ENCODE data around the gene CAMTA1. TPM values are rescaled to one million over a fixed set of nuclear protein-coding genes. Genes with fewer than 3 reads are reported as not detected.

CAMTA1 gene
- polyA plus RNA-seq, 1 donor (not counting 4 experiments of a cell fraction or from before 2014, with no cell fraction given): 51.4 TPM

DNA sequence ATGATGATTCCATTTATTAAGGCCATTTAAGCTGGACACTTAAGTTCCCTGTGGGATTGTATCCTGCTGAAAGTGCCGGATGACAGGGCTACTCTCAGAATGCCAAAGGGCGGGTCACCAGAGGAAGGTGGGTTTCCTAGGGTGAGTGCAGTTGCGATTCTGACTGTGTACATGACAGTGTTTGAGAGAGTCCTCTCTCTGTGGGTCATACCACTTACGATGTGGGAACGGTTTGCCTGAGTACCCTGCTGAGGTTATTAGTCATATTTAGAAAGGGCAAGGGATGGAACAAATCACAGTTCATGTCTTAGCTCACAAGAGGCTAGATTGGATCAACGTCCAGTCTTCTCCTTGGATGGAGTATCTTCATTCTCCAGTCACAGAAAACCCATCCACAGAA, 461.9 kb downstream of the CAMTA1 start:
- TF ChIP-seq, protein P1, sequence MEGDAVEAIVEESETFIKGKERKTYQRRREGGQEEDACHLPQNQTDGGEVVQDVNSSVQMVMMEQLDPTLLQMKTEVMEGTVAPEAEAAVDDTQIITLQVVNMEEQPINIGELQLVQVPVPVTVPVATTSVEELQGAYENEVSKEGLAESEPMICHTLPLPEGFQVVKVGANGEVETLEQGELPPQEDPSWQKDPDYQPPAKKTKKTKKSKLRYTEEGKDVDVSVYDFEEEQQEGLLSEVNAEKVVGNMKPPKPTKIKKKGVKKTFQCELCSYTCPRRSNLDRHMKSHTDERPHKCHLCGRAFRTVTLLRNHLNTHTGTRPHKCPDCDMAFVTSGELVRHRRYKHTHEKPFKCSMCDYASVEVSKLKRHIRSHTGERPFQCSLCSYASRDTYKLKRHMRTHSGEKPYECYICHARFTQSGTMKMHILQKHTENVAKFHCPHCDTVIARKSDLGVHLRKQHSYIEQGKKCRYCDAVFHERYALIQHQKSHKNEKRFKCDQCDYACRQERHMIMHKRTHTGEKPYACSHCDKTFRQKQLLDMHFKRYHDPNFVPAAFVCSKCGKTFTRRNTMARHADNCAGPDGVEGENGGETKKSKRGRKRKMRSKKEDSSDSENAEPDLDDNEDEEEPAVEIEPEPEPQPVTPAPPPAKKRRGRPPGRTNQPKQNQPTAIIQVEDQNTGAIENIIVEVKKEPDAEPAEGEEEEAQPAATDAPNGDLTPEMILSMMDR (optimal IDR thresholded peaks at IDR 0.05 in 1 of 3, IDR thresholded peaks at IDR 0.05 in 1 of 3, conservative IDR thresholded peaks at IDR 0.05 in 1 of 3; ENCODE audit: extremely low read depth in 1 of 3, insufficient read depth in 2 of 3, low read length in 3 of 3): no peak
- no peak for TF ChIP-seq EZH2 (IDR thresholded peaks at IDR 0.05; ENCODE audit: low read length)
- Histone ChIP-seq H3K9me3 (ENCODE audit: control insufficient read depth, low read depth, low read length) (no peaks in the 10 kb centered on the region), H3K27me3 (ENCODE audit: control insufficient read depth, extremely low read depth, insufficient read depth, low read length) (peaks cover 2% of the 10 kb centered on the region), H3K4me1 (ENCODE audit: control insufficient read depth, extremely low read depth, insufficient read depth, low read length) (no peaks in the 10 kb centered on the region), H3K27ac (ENCODE audit: control insufficient read depth, insufficient read depth, low read length) (no peak overlapping the region), H3K4me3 (ENCODE audit: control insufficient read depth in 2 of 3, extremely low read depth in 1 of 3, insufficient read depth in 2 of 3, low read depth in 1 of 3, low read length in 3 of 3) (no peak overlapping the region), H3K4me2 (ENCODE audit: control insufficient read depth, extremely low read depth, insufficient read depth, low read depth, low read length) (no peak overlapping the region), H2AFZ (ENCODE audit: control insufficient read depth, low read length) (no peak overlapping the region), H3K79me2 (ENCODE audit: control insufficient read depth, insufficient read depth, low read length) (no peaks in the 10 kb centered on the region), H3K36me3 (ENCODE audit: control insufficient read depth in 2 of 2, extremely low read depth in 1 of 2, insufficient read depth in 2 of 2, low read length in 2 of 2) (no peaks in the 10 kb centered on the region), H4K20me1 (ENCODE audit: control insufficient read depth, extremely low read depth, insufficient read depth, low read length) (no peaks in the 10 kb centered on the region), H3K9me1 (ENCODE audit: control insufficient read depth, extremely low read depth, insufficient read depth, low read length) (no peaks in the 10 kb centered on the region), H3K9ac (ENCODE audit: control insufficient read depth, extremely low read depth, insufficient read depth, low read length) (no peak overlapping the region)
- FAIRE-seq (no peak), DNase-seq (ENCODE audit: low read depth, low spot score) (no peak)
- dilution Hi-C loops (cut with MboI; ENCODE audit: extremely low pct_ligation_motif_present, low sequenced_read_pairs): no loop called here

DNA sequence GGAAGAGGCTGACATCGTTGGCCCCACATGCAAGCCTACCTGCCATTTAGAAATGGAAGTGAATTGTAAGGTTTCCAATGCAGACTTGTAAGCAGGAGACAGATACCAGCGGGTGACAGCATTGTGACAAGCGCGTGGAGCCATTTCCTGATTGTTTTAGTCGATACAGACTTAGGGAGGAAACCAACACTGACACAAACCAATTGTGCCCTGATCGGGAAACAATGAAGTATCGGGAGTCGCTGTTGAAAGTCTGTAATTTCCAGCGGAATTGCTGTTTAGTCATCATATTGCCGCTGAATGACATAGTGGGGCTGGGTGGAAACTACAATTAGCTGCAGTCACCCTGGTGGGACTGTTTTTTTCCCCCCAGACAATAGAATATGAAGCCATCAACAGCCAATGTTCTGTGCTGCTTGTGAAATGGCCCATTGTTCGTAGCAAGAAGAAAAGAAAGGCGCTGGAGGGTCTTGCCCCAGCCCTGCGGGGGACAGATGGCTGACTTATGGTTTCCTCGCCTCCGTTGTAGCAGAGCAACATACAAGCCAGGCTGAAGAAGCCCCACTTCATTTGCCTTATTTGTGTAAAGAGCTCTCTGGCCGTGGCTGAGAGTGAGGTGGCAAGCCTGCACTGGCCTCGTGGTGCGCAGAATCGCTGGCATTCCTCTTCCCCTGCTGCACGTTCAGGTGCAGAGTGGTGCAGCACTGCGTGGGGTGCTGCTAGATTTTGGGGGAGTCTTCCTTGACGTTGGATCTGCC, 462.7 kb downstream of the CAMTA1 start:
- Histone ChIP-seq H3K4me1 (ENCODE audit: control insufficient read depth, extremely low read depth, insufficient read depth, low read length) (no peaks in the 10 kb centered on the region), H3K9ac (ENCODE audit: control insufficient read depth, extremely low read depth, insufficient read depth, low read length) (no peak overlapping the region), H3K4me2 (ENCODE audit: control insufficient read depth, extremely low read depth, insufficient read depth, low read depth, low read length) (no peak overlapping the region), H3K4me3 (ENCODE audit: control insufficient read depth in 2 of 3, extremely low read depth in 1 of 3, insufficient read depth in 2 of 3, low read depth in 1 of 3, low read length in 3 of 3) (no peak overlapping the region), H2AFZ (ENCODE audit: control insufficient read depth, low read length) (no peak overlapping the region), H3K27me3 (ENCODE audit: control insufficient read depth, extremely low read depth, insufficient read depth, low read length) (peaks cover 2% of the 10 kb centered on the region), H3K9me1 (ENCODE audit: control insufficient read depth, extremely low read depth, insufficient read depth, low read length) (no peaks in the 10 kb centered on the region), H4K20me1 (ENCODE audit: control insufficient read depth, extremely low read depth, insufficient read depth, low read length) (no peaks in the 10 kb centered on the region), H3K36me3 (ENCODE audit: control insufficient read depth in 2 of 2, extremely low read depth in 1 of 2, insufficient read depth in 2 of 2, low read length in 2 of 2) (no peaks in the 10 kb centered on the region), H3K79me2 (ENCODE audit: control insufficient read depth, insufficient read depth, low read length) (no peaks in the 10 kb centered on the region), H3K27ac (ENCODE audit: control insufficient read depth, insufficient read depth, low read length) (no peak overlapping the region), H3K9me3 (ENCODE audit: control insufficient read depth, low read depth, low read length) (no peaks in the 10 kb centered on the region)
- FAIRE-seq (no peak), DNase-seq (ENCODE audit: low read depth, low spot score) (no peak)
- dilution Hi-C loops (cut with MboI; ENCODE audit: extremely low pct_ligation_motif_present, low sequenced_read_pairs): no loop called here
- no peak for TF ChIP-seq EZH2 (IDR thresholded peaks at IDR 0.05; ENCODE audit: low read length)
- TF ChIP-seq, protein P1 (optimal IDR thresholded peaks at IDR 0.05 in 1 of 3, IDR thresholded peaks at IDR 0.05 in 1 of 3, conservative IDR thresholded peaks at IDR 0.05 in 1 of 3; ENCODE audit: extremely low read depth in 1 of 3, insufficient read depth in 2 of 3, low read length in 3 of 3): no peak

Measured in keratinocyte (primary cell).